ENCODE measurements around the gene SMIM1.

SMIM1 gene

DNA sequence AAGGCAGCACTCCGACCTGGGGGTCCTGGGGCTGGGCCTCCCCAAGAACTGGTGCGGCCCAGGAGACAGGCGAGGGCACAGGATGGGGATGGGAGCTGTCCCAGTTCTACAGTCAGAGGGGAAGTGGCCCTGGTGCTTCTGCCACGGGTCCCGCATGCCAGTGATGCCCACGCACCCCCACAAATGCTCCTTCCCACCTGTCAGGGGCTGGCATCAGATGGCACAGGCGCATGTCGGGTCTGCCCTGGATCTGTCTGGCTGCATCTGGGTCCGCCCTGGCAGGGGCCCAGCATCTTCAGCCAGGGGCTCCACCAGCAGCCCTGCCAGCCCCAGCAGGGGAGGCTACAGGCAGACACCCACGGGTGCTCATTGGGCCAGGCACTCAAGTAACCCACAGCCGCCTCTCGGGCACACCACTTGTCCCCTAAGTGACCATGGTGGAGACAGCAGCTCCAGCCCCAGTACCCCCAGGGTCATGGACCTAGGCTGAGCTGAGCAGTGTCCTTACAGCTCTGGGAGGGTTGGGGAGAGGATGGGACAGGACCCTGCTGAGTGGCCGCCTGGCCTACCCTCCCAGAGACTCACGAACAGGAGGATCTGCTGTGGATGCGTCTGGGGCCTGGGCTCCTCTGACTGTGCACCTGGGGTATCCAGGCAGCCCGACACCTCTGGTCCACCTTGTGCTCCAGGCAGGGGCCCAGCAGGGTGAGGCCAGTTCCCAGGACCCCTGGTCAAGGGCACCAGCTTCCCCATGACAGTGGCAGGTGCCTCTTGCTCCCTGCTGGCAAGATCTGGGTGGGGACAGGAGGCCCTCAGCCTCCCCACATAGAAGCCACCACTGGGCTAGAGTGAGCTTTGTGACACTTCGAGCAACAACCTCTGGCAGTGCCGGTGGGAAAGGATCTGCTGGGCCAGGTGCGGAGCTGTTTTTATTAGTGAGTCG, 5.4 kb downstream of the SMIM1 start:
- no peak for DNase-seq

GRCh38 chr1:3778590-3779264, 6.2 kb downstream of the SMIM1 start:
- DNase-seq: no peak

DNA sequence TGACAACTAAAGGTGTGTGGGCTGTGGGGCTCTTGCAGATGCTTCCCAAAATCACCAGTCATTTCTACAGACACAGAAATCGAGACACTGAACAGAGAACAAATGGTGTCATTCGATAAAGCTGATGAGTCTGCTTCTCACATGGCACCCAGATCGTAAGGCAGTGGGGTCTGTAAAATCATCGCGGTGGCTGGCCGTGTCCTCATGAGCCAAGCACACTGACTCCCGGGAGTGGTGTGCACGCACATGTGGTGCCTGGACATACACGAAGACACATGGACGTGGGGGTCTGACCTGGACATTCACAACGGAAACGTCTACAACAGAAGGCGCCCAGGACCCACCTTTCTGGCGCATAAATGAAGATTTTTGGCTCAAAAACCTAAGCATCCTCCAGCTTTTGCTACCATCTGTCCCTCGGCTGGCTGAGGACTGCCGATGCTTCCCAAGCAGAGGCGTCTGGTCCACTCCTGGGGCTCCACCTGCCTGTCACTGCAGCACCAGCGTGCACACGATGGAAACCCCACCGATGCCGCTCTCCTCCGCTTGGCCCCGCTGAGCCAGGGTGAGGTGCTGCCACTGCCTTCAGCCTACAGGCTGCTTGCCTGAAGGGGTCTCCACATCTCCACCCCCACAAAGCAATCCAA, 6.8 kb downstream of the SMIM1 start:
- no peak for DNase-seq

DNA sequence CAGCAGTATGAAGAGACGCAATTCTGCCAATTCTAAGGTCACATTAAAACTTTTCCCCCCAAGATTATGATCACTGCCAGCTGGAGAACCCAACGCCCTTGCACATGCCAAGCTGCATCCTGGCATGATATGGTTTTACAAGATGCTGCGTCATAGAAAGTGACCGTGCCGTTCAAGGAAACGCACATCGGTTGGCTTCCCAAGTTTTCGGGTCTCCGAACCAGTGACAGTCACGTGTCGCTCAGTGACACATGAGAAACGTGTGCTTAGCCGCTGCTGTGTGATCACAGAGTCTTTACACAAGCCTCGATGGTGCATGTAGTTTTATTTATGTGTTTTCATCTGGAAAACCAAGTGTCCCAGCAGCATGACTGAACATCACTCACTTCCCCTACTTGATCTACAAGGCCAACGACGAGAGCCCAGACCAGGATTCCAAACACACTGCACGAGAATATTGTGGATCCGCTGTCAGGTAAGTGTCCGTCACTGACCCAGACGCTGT, 7.4 kb downstream of the SMIM1 start:
- DNase-seq: no peak

GRCh38 chr1:3780901-3781300, 8.4 kb downstream of the SMIM1 start:
- DNase-seq: no peak

DNA sequence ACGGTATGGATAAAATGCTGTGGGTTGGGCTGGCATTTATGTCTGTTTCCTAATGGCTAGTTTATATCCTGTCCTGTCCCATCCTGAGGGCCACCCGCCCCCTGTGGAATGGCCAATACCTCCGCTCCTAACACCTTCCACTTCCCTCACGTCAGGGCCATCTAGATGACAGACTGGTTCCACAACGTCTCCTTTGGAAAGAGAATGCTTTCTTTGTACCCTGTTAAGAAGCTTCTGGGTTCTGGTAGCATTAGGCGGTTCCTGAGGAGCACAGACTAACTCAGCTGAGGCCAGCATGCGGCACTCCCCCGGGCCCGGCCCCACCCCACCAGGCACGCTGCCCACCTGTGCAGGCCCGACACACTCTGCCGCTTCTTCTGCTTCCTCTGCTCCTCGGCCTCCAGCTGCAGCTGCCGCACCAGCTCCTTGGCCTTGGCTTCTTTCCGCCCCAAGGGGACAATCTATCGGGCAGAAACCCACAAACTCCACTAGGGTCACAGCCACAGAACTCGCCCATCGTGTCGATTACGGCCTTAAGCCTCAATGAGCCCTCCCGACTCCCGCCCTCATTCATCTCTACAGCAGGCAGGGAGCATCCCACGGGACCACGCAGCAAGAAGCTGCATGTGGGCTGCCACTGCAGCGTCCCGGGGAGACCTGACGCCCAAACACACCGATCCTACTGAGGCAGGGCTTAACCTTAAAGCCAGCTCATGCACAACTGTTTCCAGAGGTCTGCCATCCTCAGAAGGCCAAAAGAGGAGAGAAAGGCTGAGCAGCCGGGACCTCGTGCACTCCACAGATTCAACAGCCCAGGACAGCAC, 11.3 kb downstream of the SMIM1 start:
- DNase-seq: no peak

- DNase-seq: no peak
Observed at GRCh38 chr1:3785045-3785444, 12.5 kb downstream of the SMIM1 start.

- DNase-seq: peak; percentile 20
Observed at GRCh38 chr1:3785456-3786157, 13.1 kb downstream of the SMIM1 start.

DNA sequence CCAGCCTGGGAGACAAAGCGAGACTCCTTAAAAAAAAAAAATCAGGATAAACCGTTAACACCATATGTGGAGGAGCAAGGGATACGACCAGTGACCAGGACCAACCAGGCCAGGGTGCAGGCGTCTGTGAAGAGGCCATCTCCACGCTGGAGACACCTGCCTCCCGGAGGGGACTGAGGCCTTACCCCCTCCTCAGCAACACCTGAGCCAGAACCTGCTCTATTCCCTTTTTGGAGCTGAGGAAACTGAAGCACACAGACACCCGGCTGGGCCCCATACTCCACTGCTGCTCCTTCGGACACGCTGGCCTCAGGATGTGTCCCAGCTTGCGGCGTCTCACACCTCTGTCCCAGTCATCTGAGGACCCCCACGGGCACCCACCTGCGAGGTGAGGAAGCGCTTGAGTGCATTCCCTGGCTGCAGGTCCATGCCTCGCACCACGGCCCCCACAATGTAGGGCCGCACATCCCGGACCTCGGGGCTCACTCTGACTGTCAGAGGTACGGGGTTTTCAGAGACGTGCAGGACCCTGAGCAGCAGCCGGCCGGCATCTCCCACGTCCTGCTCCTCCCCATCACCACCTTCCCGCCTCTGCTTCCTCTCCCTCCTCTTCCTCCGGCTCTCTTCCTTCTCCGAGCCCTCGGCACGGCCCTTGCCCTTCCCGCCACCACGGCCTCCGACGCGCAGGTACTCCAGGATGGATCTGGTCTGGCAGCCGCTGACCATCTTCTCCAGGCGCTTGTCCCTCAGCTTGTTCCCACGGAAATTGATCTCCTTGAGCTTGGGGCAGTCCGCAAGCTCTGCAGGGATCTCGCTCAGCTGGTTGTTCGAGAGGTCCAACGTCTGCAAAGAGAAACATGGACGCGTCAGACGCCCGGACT, 14.2 kb downstream of the SMIM1 start:
- DNase-seq: no peak

DNA sequence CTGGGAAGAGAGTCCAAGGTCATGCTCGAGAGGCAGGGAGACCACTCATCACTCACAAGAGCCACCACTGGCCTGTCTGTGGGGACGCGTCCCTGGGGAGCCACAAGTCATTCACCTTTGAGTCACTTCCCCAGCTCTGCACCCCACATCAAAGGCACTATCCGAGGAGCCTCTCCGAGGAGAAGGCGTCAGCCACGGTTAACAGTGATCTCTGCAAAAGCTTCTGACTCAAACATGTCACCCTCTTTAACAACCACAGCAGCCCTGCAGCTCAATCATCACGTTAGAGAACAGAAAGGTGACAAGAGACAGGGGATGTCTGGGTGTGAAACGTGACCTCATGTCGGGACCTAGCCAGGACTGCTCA, 14.8 kb downstream of the SMIM1 start:
- no peak for DNase-seq

GRCh38 chr1:3787745-3788605, 15.4 kb downstream of the SMIM1 start:
- no peak for DNase-seq

DNA sequence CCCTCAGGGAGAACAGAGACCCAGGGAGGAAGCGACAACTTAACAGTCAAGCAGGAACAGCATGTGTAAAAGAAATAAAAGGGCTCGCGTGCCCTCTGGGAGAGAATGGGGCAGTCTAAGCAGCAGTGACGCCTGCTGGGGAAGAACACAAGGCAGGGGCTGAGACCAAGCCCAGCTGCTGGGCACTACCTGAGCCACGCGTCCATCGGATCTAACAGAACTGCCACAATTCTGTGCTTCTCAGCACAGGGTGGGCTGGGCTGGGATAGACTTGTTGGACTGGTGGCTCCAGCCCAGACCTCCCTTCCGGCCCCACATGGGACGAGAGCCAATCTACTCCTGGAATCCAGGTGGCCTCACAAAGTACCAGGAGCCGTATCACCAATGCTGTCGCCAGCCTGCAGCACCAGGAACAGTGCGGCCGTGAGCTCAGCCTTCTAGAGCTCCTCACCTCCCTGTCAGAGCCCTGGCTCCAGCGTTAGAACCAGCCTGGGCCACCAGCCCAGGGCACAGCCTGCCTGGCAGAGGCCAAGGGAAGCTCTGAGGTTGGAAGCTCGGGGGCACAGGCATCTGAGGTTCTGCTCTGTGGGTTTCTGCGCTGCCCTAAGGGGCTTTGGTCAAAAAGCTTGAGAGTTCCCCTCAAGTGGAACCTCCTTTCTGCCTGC, 16.3 kb downstream of the SMIM1 start:
- no peak for DNase-seq

GRCh38 chr1:3789421-3790300, 17.1 kb downstream of the SMIM1 start:
- DNase-seq: no peak

- no peak for DNase-seq
Observed at GRCh38 chr1:3790500-3790923, 18.0 kb downstream of the SMIM1 start.

DNA sequence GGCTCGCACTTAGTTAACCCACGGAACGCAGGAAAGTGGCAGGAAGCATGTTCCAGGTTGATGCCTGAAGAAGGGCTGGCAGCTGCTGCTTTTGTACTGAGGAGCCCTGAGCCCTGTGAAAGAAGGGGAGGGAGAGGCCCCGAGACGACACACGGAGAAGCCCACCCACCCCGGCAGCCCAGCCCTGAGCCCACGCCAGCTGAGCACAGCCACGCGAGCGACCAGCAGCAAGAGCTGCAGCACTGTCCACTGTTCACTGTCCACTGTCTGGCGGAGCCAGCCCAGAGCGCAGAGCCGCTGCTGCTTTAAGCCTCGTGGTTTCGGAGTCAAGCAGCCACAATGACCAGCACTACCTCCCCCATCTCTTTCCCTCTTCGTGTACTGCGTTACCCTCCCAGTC, 18.4 kb downstream of the SMIM1 start:
- DNase-seq: no peak

DNA sequence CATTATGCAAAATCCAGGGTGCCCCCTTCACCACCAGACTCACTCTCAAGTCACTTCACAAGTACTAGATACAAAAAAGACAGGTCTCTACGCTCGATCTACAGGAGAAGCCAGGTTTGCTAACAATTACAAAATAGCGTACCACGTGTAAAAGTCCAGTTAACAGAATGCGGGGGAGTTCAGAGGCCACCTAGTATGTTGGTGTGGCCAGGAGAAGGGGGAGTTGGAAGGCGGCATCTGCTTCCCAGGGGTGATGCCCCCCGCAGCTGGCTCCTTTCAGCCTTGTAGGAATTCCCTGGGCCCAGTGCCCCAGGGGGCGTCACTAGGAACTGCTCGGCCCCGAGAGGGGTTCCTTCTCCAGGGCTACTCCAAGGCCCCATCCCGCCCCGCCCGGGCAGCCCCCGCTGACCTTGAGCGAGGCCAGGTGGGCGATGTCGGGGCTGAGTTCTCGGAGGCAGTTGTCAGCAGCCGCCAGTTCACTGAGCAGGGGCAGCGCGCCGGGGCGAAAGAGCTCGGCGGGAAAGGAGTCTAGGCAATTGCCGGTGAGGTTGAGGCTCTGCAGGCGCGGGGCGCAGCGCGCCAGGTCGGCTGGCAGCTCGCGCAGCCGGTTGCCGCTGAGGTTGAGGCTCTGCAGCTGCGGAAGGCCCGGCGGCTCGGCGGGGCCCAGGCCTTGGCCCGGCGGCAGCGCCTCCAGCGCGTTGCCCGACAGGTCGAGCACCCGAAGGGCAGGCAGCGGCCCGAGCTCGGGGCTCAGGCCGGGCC, 23.1 kb downstream of the SMIM1 start:
- no peak for DNase-seq
